Activated CD8-positive, alpha-beta T cell treated with anti-CD3 and anti-CD28 coated beads, Interleukin-2, amount 10 ng/mL, durations not matched to agents 7 days and 5 days (primary cell): Measurements from ENCODE around the gene TRAF3IP3. TPM values are rescaled to one million over a fixed set of nuclear protein-coding genes. Genes with fewer than 3 reads are reported as not detected.
A peak's percentile ranks its signal among the peaks of the same experiment; 100 is the strongest.

Source experiments
- ATAC-seq: fragments of 150-1000 bp; cut with Tn5 transposase; one replicate; pipeline ENCODE4 v1.10.0; 2021; ENCODE audit warnings: moderate library complexity
- CTCF ChIA-PET: fragments of 350-600 bp; sonication (Branson Sonifier 250); formaldehyde crosslinking; loops from one replicate; lab custom pipeline; 2021; ENCODE audit warnings: antibody characterized with exemption; lab: Charles Lee
- POLR2A ChIA-PET: fragments of 350-600 bp; sonication (Branson Sonifier 250); formaldehyde crosslinking; loops from one replicate; lab custom pipeline; 2021; ENCODE audit warnings: antibody characterized with exemption; lab: Charles Lee
- DNase-seq: peaks from one replicate; pipeline ENCODE4 v3.0.0-alpha.2; 2020
- H3K27ac Mint-ChIP-seq: one replicate; pipeline ENCODE4 v1.8.0; 2021; ENCODE audit warnings: mild to moderate bottlenecking, mixed read lengths
- H3K27me3 Mint-ChIP-seq: one replicate; pipeline ENCODE4 v1.8.0; 2021; ENCODE audit warnings: low read depth, mixed read lengths
- H3K36me3 Mint-ChIP-seq: one replicate; pipeline ENCODE4 v1.8.0; 2021; ENCODE audit warnings: low read depth, mixed read lengths
- H3K4me1 Mint-ChIP-seq: one replicate; pipeline ENCODE4 v1.8.0; 2021; ENCODE audit warnings: low read depth, mixed read lengths
- H3K4me3 Mint-ChIP-seq: one replicate; pipeline ENCODE4 v1.8.0; 2021; ENCODE audit warnings: mild to moderate bottlenecking, mixed read lengths
- H3K9me3 Mint-ChIP-seq: one replicate; pipeline ENCODE4 v1.8.0; 2022; ENCODE audit warnings: mixed read lengths; ENCODE audit not compliant: insufficient read depth
- total RNA-seq, 2 experiments: library from RNA; stranded (reverse); gene quantifications; one replicate each; pipeline ENCODE4 v1.2.3, GENCODE V29; 2021

The TRAF3IP3 gene
- total RNA-seq, 2 experiments from 2014 or later, result 319 to 322 TPM

GRCh38 chr1:209723265-209723664, 32.6 kb upstream of the TRAF3IP3 start:
- H3K36me3 Mint-ChIP-seq, result no peaks in the 10 kb centered on the region
- peaks cover 14% of the 10 kb centered on the region for H3K4me1 Mint-ChIP-seq
- no peak overlapping the region for H3K27ac Mint-ChIP-seq
- CTCF ChIA-PET, result interaction anchor here (1.0 to 2.4 kb wide), 4 partner anchors 13 to 32 kb away, joined by 3 to 8 read pairs (median 4); no protein-coding TSS in a partner anchor
- H3K9me3 Mint-ChIP-seq, result no peaks in the 10 kb centered on the region
- H3K27me3 Mint-ChIP-seq, result no peaks in the 10 kb centered on the region
- no peak for ATAC-seq
- H3K4me3 Mint-ChIP-seq, result no peak overlapping the region
- no peak for DNase-seq
- POLR2A ChIA-PET, result no interaction called here

GRCh38 chr1:209723756-209724693, 31.8 kb upstream of the TRAF3IP3 start:
- DNase-seq (no peak), ATAC-seq (peak; percentile 51)
- ChIA-PET POLR2A (interaction anchor here (0.6 to 1.6 kb wide), 4 partner anchors 42 to 1768 kb away, joined by 3 to 4 read pairs (median 3); partner anchors contain the start of genes C1orf74 and RD3), CTCF (interaction anchor here (1.0 to 2.5 kb wide), 7 partner anchors 12 to 158 kb away, joined by 3 to 22 read pairs (median 5); no protein-coding TSS in a partner anchor)
- Mint-ChIP-seq H3K27ac (peak overlapping the region; percentile 86), H3K36me3 (no peaks in the 10 kb centered on the region), H3K9me3 (no peaks in the 10 kb centered on the region), H3K4me1 (peaks cover 14% of the 10 kb centered on the region), H3K27me3 (no peaks in the 10 kb centered on the region), H3K4me3 (no peak overlapping the region)

GRCh38 chr1:209727286-209727685, 28.6 kb upstream of the TRAF3IP3 start:
- H3K36me3 Mint-ChIP-seq, result no peaks in the 10 kb centered on the region
- ChIA-PET CTCF (interaction anchor here (1.1 to 1.8 kb wide), 4 partner anchors 14 to 158 kb away, joined by 3 to 6 read pairs (median 4); partner anchors contain the start of gene G0S2), POLR2A (no interaction called here)
- H3K9me3 Mint-ChIP-seq, result no peaks in the 10 kb centered on the region
- H3K4me3 Mint-ChIP-seq, result no peak overlapping the region
- H3K4me1 Mint-ChIP-seq, result peaks cover 14% of the 10 kb centered on the region
- ATAC-seq (no peak), DNase-seq (no peak)
- H3K27me3 Mint-ChIP-seq, result no peaks in the 10 kb centered on the region
- H3K27ac Mint-ChIP-seq, result no peak overlapping the region

GRCh38 chr1:209727785-209728184, 28.1 kb upstream of the TRAF3IP3 start:
- Mint-ChIP-seq H3K4me3 (no peak overlapping the region), H3K27me3 (no peaks in the 10 kb centered on the region), H3K9me3 (no peaks in the 10 kb centered on the region), H3K36me3 (no peaks in the 10 kb centered on the region), H3K27ac (no peak overlapping the region), H3K4me1 (peaks cover 14% of the 10 kb centered on the region)
- no peak for DNase-seq
- CTCF ChIA-PET, result interaction anchor here (1.1 to 3.9 kb wide), 9 partner anchors 9 to 214 kb away, joined by 3 to 25 read pairs (median 4); partner anchors contain the start of gene G0S2
- ATAC-seq, result no peak
- POLR2A ChIA-PET, result interaction anchor here (1.0 kb wide), 1 partner anchor 41 kb away, joined by 5 read pairs; no protein-coding TSS in a partner anchor

- Mint-ChIP-seq H3K36me3 (no peaks in the 10 kb centered on the region), H3K27ac (no peak overlapping the region), H3K4me1 (peaks cover 14% of the 10 kb centered on the region), H3K4me3 (no peak overlapping the region), H3K27me3 (no peaks in the 10 kb centered on the region), H3K9me3 (no peaks in the 10 kb centered on the region)
- ChIA-PET POLR2A (interaction anchor here (1.0 kb wide), 1 partner anchor 40 kb away, joined by 5 read pairs; no protein-coding TSS in a partner anchor), CTCF (interaction anchor here (1.1 to 3.9 kb wide), 8 partner anchors 9 to 215 kb away, joined by 3 to 25 read pairs (median 4); no protein-coding TSS in a partner anchor)
- DNase-seq (no peak), ATAC-seq (no peak)
Observed at GRCh38 chr1:209728466-209728865, 27.4 kb upstream of the TRAF3IP3 start.

GRCh38 chr1:209729436-209729835, 26.4 kb upstream of the TRAF3IP3 start:
- H3K4me3 Mint-ChIP-seq, result no peak overlapping the region
- no peak for DNase-seq
- H3K4me1 Mint-ChIP-seq, result peaks cover 7% of the 10 kb centered on the region
- H3K9me3 Mint-ChIP-seq, result no peaks in the 10 kb centered on the region
- no peaks in the 10 kb centered on the region for H3K36me3 Mint-ChIP-seq
- H3K27me3 Mint-ChIP-seq, result no peaks in the 10 kb centered on the region
- no peak overlapping the region for H3K27ac Mint-ChIP-seq
- POLR2A ChIA-PET, result interaction anchor here (0.6 kb wide), 2 partner anchors 15 to 22 kb away, joined by 3 read pairs; no protein-coding TSS in a partner anchor
- no peak for ATAC-seq
- CTCF ChIA-PET, result interaction anchor here (0.8 to 3.9 kb wide), 6 partner anchors 17 to 94 kb away, joined by 3 to 25 read pairs (median 5); no protein-coding TSS in a partner anchor

- Mint-ChIP-seq H3K9me3 (no peaks in the 10 kb centered on the region), H3K27ac (no peak overlapping the region), H3K36me3 (no peaks in the 10 kb centered on the region), H3K27me3 (no peaks in the 10 kb centered on the region), H3K4me1 (no peaks in the 10 kb centered on the region), H3K4me3 (no peak overlapping the region)
- DNase-seq, result no peak
- POLR2A ChIA-PET, result no interaction called here
- ATAC-seq, result no peak
- CTCF ChIA-PET, result interaction anchor here (1.2 to 1.5 kb wide), 2 partner anchors 14 to 16 kb away, joined by 3 to 6 read pairs; no protein-coding TSS in a partner anchor
Observed at GRCh38 chr1:209732725-209733124, 23.1 kb upstream of the TRAF3IP3 start.

- no peak overlapping the region for H3K4me3 Mint-ChIP-seq
- ChIA-PET POLR2A (no interaction called here), CTCF (interaction anchor here (1.2 kb wide), 1 partner anchor 14 kb away, joined by 3 read pairs; no protein-coding TSS in a partner anchor)
- ATAC-seq (no peak), DNase-seq (no peak)
- H3K4me1 Mint-ChIP-seq, result no peaks in the 10 kb centered on the region
- no peaks in the 10 kb centered on the region for H3K36me3 Mint-ChIP-seq
- no peak overlapping the region for H3K27ac Mint-ChIP-seq
- no peaks in the 10 kb centered on the region for H3K9me3 Mint-ChIP-seq
- no peaks in the 10 kb centered on the region for H3K27me3 Mint-ChIP-seq
Observed at GRCh38 chr1:209733409-209734192, 22.3 kb upstream of the TRAF3IP3 start.

- Mint-ChIP-seq H3K27me3 (no peaks in the 10 kb centered on the region), H3K9me3 (no peaks in the 10 kb centered on the region), H3K4me1 (peaks cover 3% of the 10 kb centered on the region), H3K4me3 (no peak overlapping the region), H3K36me3 (no peaks in the 10 kb centered on the region), H3K27ac (no peak overlapping the region)
- ATAC-seq (no peak), DNase-seq (no peak)
- ChIA-PET CTCF (interaction anchor here (1.2 to 3.2 kb wide), 7 partner anchors 8 to 170 kb away, joined by 3 to 16 read pairs (median 6); no protein-coding TSS in a partner anchor), POLR2A (no interaction called here)
Observed at GRCh38 chr1:209736490-209737117, 19.2 kb upstream of the TRAF3IP3 start.

- Mint-ChIP-seq H3K36me3 (no peaks in the 10 kb centered on the region), H3K4me3 (no peak overlapping the region), H3K4me1 (peaks cover 7% of the 10 kb centered on the region), H3K27ac (no peak overlapping the region), H3K9me3 (no peaks in the 10 kb centered on the region), H3K27me3 (no peaks in the 10 kb centered on the region)
- ATAC-seq (no peak), DNase-seq (no peak)
- CTCF ChIA-PET, result interaction anchor here (1.2 to 3.2 kb wide), 6 partner anchors 9 to 170 kb away, joined by 3 to 16 read pairs (median 6); no protein-coding TSS in a partner anchor
- POLR2A ChIA-PET, result no interaction called here
Observed at GRCh38 chr1:209737118-209737505, 18.7 kb upstream of the TRAF3IP3 start.
